ENCODE results near the gene MAP2K4. TPM values are rescaled to one million over a fixed set of nuclear protein-coding genes. Genes with fewer than 3 reads are reported as not detected.

The MAP2K4 gene
- total and polyA plus RNA-seq, 2 donors (not counting 1 experiment from before 2014, with no cell fraction given): 23.5 to 25.4 TPM

DNA sequence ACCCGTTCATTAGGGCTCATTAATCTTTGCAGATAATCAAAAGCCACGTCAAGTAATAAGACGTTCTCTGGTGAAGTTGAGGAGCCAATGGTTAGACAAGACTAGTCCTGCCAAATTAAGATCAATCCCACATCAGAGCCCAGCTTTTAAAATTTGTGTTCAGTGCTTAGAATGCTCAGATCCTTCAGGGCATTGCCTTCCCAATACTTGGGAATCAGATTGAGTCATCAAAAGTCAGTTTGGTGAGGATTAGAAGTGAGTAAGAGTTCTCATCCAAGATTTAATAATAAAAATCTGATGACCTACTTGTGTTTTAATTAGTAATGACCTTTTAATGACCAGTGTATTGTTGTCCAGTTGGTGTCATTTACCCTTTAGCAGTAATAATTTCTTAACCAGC lies 19.8 kb downstream of the MAP2K4 start:
- no peak overlapping the region for H3K9ac ChIP-seq (ENCODE audit: insufficient read depth, low read length)
- peaks cover 3% of the 10 kb centered on the region for H3K4me1 ChIP-seq (ENCODE audit: control insufficient read depth, extremely low read depth, insufficient read depth, low read length)
- H3K4me3 ChIP-seq (replicated peaks in 1 of 4; ENCODE audit: control extremely low read depth in 1 of 4, insufficient read depth in 1 of 4, low read depth in 3 of 4, low read length in 4 of 4): no peak overlapping the region
- H2AFZ ChIP-seq (ENCODE audit: low read length): no peak overlapping the region
- H3K27ac ChIP-seq (ENCODE audit: insufficient read depth, low read length): no peak overlapping the region
- peaks cover 22% of the 10 kb centered on the region for H3K79me2 ChIP-seq (ENCODE audit: control insufficient read depth, insufficient read depth, low read length)
- H3K9me3 ChIP-seq (ENCODE audit: control insufficient read depth, insufficient read depth, low read depth, low read length): no peaks in the 10 kb centered on the region
- no peaks in the 10 kb centered on the region for H3K36me3 ChIP-seq (ENCODE audit: control insufficient read depth, insufficient read depth, low read length)
- H4K20me1 ChIP-seq (ENCODE audit: control insufficient read depth, extremely low read depth, insufficient read depth, low read length): no peaks in the 10 kb centered on the region
- no peak for DNase-seq (ENCODE audit: low read depth in 2 of 2)
- no peak for TF ChIP-seq EZH2 (IDR thresholded peaks at IDR 0.05; ENCODE audit: low read length, missing control alignments)
- TF ChIP-seq, protein P1, sequence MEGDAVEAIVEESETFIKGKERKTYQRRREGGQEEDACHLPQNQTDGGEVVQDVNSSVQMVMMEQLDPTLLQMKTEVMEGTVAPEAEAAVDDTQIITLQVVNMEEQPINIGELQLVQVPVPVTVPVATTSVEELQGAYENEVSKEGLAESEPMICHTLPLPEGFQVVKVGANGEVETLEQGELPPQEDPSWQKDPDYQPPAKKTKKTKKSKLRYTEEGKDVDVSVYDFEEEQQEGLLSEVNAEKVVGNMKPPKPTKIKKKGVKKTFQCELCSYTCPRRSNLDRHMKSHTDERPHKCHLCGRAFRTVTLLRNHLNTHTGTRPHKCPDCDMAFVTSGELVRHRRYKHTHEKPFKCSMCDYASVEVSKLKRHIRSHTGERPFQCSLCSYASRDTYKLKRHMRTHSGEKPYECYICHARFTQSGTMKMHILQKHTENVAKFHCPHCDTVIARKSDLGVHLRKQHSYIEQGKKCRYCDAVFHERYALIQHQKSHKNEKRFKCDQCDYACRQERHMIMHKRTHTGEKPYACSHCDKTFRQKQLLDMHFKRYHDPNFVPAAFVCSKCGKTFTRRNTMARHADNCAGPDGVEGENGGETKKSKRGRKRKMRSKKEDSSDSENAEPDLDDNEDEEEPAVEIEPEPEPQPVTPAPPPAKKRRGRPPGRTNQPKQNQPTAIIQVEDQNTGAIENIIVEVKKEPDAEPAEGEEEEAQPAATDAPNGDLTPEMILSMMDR (conservative IDR thresholded peaks at IDR 0.05 in 1 of 2, IDR thresholded peaks at IDR 0.05 in 1 of 2; ENCODE audit: low read depth in 1 of 2, low read length in 2 of 2): no peak
- H3K4me2 ChIP-seq (ENCODE audit: extremely low read depth, insufficient read depth, low read length): peak overlapping the region; percentile 62
- H3K27me3 ChIP-seq (ENCODE audit: control insufficient read depth, insufficient read depth, low read length): no peaks in the 10 kb centered on the region

DNA sequence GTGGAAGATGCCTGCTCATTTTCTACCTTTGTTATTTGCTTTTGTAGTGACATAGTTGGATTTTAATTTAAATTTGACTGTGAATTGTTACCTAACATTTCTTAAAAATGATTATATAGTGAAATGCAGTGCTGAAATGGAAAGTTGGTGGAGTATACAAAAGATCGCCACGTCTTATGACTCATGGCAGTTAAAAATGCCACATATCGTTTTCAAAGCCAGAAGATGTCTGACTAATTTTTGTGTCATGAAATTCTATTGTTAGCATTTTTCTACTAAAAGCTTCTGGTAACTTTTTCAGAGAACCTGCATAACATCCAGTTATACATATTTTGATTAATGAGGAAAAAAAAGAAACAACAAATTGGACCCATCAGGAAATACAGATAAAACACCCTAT lies 20.6 kb downstream of the MAP2K4 start:
- peak overlapping the region; percentile 62 for H3K4me2 ChIP-seq (ENCODE audit: extremely low read depth, insufficient read depth, low read length)
- no peaks in the 10 kb centered on the region for H4K20me1 ChIP-seq (ENCODE audit: control insufficient read depth, extremely low read depth, insufficient read depth, low read length)
- H3K36me3 ChIP-seq (ENCODE audit: control insufficient read depth, insufficient read depth, low read length): no peaks in the 10 kb centered on the region
- no peaks in the 10 kb centered on the region for H3K9me3 ChIP-seq (ENCODE audit: control insufficient read depth, insufficient read depth, low read depth, low read length)
- H3K27me3 ChIP-seq (ENCODE audit: control insufficient read depth, insufficient read depth, low read length): no peaks in the 10 kb centered on the region
- H3K4me3 ChIP-seq (replicated peaks in 1 of 4; ENCODE audit: control extremely low read depth in 1 of 4, insufficient read depth in 1 of 4, low read depth in 3 of 4, low read length in 4 of 4): peak overlapping the region in 1 of 4 experiments; percentile 11
- H3K4me1 ChIP-seq (ENCODE audit: control insufficient read depth, extremely low read depth, insufficient read depth, low read length): peaks cover 3% of the 10 kb centered on the region
- DNase-seq (ENCODE audit: low read depth in 2 of 2): peak; percentile 73 to 85
- no peak overlapping the region for H2AFZ ChIP-seq (ENCODE audit: low read length)
- no peak overlapping the region for H3K27ac ChIP-seq (ENCODE audit: insufficient read depth, low read length)
- TF ChIP-seq, protein P1 (conservative IDR thresholded peaks at IDR 0.05 in 1 of 2, IDR thresholded peaks at IDR 0.05 in 1 of 2; ENCODE audit: low read depth in 1 of 2, low read length in 2 of 2): no peak
- no peak for TF ChIP-seq EZH2 (IDR thresholded peaks at IDR 0.05; ENCODE audit: low read length, missing control alignments)
- no peak overlapping the region for H3K9ac ChIP-seq (ENCODE audit: insufficient read depth, low read length)
- H3K79me2 ChIP-seq (ENCODE audit: control insufficient read depth, insufficient read depth, low read length): peaks cover 30% of the 10 kb centered on the region

DNA sequence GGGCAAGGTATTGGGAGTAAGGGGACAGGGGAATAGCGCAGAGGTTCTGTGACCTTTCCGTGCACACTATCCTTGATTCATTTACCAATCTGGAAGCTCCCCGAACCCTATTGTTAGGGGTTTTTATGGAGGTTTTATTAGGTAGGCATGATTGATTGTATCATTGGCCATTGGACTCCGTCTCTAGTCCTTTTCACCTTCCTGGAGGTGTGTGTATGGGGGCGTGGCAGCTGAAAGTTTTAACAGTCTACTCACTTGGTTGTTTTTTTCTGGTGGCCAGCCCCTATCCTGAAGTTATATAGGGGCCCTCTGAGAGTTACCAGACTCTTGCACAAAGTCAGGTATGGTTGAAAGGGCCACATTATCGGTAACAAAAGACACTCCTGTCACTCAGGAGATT lies 23.0 kb downstream of the MAP2K4 start:
- Histone ChIP-seq H3K9ac (ENCODE audit: insufficient read depth, low read length) (no peak overlapping the region), H3K4me2 (ENCODE audit: extremely low read depth, insufficient read depth, low read length) (no peak overlapping the region), H4K20me1 (ENCODE audit: control insufficient read depth, extremely low read depth, insufficient read depth, low read length) (no peaks in the 10 kb centered on the region), H3K4me1 (ENCODE audit: control insufficient read depth, extremely low read depth, insufficient read depth, low read length) (peaks cover 6% of the 10 kb centered on the region), H2AFZ (ENCODE audit: low read length) (no peak overlapping the region), H3K9me3 (ENCODE audit: control insufficient read depth, insufficient read depth, low read depth, low read length) (no peaks in the 10 kb centered on the region), H3K4me3 (replicated peaks in 1 of 4; ENCODE audit: control extremely low read depth in 1 of 4, insufficient read depth in 1 of 4, low read depth in 3 of 4, low read length in 4 of 4) (no peak overlapping the region), H3K27me3 (ENCODE audit: control insufficient read depth, insufficient read depth, low read length) (no peaks in the 10 kb centered on the region), H3K79me2 (ENCODE audit: control insufficient read depth, insufficient read depth, low read length) (peaks cover 43% of the 10 kb centered on the region), H3K36me3 (ENCODE audit: control insufficient read depth, insufficient read depth, low read length) (no peaks in the 10 kb centered on the region), H3K27ac (ENCODE audit: insufficient read depth, low read length) (no peak overlapping the region)
- no peak for TF ChIP-seq EZH2 (IDR thresholded peaks at IDR 0.05; ENCODE audit: low read length, missing control alignments)
- TF ChIP-seq, protein P1 (conservative IDR thresholded peaks at IDR 0.05 in 1 of 2, IDR thresholded peaks at IDR 0.05 in 1 of 2; ENCODE audit: low read depth in 1 of 2, low read length in 2 of 2): no peak
- no peak for DNase-seq (ENCODE audit: low read depth in 2 of 2)

Data from fibroblast of lung (primary cell).